ENCODE measurements around the gene KLK14. TPM values are rescaled to one million over a fixed set of nuclear protein-coding genes. Genes with fewer than 3 reads are reported as not detected.

KLK14 gene
- total RNA-seq, 1 donor from 2014 or later: 0.52 TPM

GRCh38 chr19:51047031-51047335 lies 35.7 kb downstream of the KLK14 start:
- no peaks in the 10 kb centered on the region for H3K4me1 Mint-ChIP-seq (ENCODE audit: low read depth)
- H3K4me3 Mint-ChIP-seq (ENCODE audit: low read depth): no peak overlapping the region
- no peaks in the 10 kb centered on the region for H3K36me3 Mint-ChIP-seq (ENCODE audit: low read depth)
- H3K9me3 Mint-ChIP-seq: no peaks in the 10 kb centered on the region
- intact Hi-C loops (cut with micrococcal nuclease): no loop called here
- H3K27me3 Mint-ChIP-seq (ENCODE audit: low read depth): peaks cover 10% of the 10 kb centered on the region
- no peak overlapping the region for H3K27ac Mint-ChIP-seq
- no peak for DNase-seq (ENCODE audit: low spot score)

- Mint-ChIP-seq H3K27me3 (ENCODE audit: low read depth) (peaks cover 10% of the 10 kb centered on the region), H3K4me3 (ENCODE audit: low read depth) (no peak overlapping the region), H3K36me3 (ENCODE audit: low read depth) (no peaks in the 10 kb centered on the region), H3K9me3 (no peaks in the 10 kb centered on the region), H3K27ac (no peak overlapping the region), H3K4me1 (ENCODE audit: low read depth) (no peaks in the 10 kb centered on the region)
- intact Hi-C loops (cut with micrococcal nuclease): no loop called here
- DNase-seq (ENCODE audit: low spot score): no peak
Measured at GRCh38 chr19:51044327-51044726, 38.4 kb downstream of the KLK14 start.

GRCh38 chr19:51043497-51043896 lies 39.2 kb downstream of the KLK14 start:
- intact Hi-C loops (cut with micrococcal nuclease): no loop called here
- Mint-ChIP-seq H3K9me3 (no peaks in the 10 kb centered on the region), H3K27ac (no peak overlapping the region), H3K27me3 (ENCODE audit: low read depth) (peaks cover 10% of the 10 kb centered on the region), H3K4me1 (ENCODE audit: low read depth) (no peaks in the 10 kb centered on the region), H3K4me3 (ENCODE audit: low read depth) (no peak overlapping the region), H3K36me3 (ENCODE audit: low read depth) (no peaks in the 10 kb centered on the region)
- DNase-seq (ENCODE audit: low spot score): no peak

- DNase-seq (ENCODE audit: low spot score): no peak
- H3K36me3 Mint-ChIP-seq (ENCODE audit: low read depth): no peaks in the 10 kb centered on the region
- H3K27ac Mint-ChIP-seq: no peak overlapping the region
- intact Hi-C loops (cut with micrococcal nuclease): no loop called here
- no peaks in the 10 kb centered on the region for H3K4me1 Mint-ChIP-seq (ENCODE audit: low read depth)
- no peak overlapping the region for H3K4me3 Mint-ChIP-seq (ENCODE audit: low read depth)
- no peaks in the 10 kb centered on the region for H3K27me3 Mint-ChIP-seq (ENCODE audit: low read depth)
- H3K9me3 Mint-ChIP-seq: no peaks in the 10 kb centered on the region
Measured at GRCh38 chr19:51040151-51040550, 42.5 kb downstream of the KLK14 start.

GRCh38 chr19:51036519-51036918 lies 46.2 kb downstream of the KLK14 start:
- H3K36me3 Mint-ChIP-seq (ENCODE audit: low read depth): no peaks in the 10 kb centered on the region
- H3K27ac Mint-ChIP-seq: no peak overlapping the region
- no peak overlapping the region for H3K4me3 Mint-ChIP-seq (ENCODE audit: low read depth)

GRCh38 chr19:51034704-51035103 lies 48.0 kb downstream of the KLK14 start, which contains the start of gene KLK12:
TSS of gene KLK12 (minus strand) at chr19:51035002. CDS start at chr19:51034621, 381 bp downstream.
- Mint-ChIP-seq H3K9me3 (no peaks in the 10 kb centered on the region), H3K4me3 (ENCODE audit: low read depth) (no peak within 1 kb of the TSS), H3K36me3 (ENCODE audit: low read depth) (no peaks in the 10 kb centered on the region), H3K27me3 (ENCODE audit: low read depth) (peaks cover 2% of the 10 kb centered on the region), H3K4me1 (ENCODE audit: low read depth) (no peaks in the 10 kb centered on the region), H3K27ac (no peak within 1 kb of the TSS)
- intact Hi-C loops (cut with micrococcal nuclease): no loop called here
- DNase-seq (ENCODE audit: low spot score): no peak

More at GRCh38 chr19:51036519-51036918, 46.2 kb downstream of the KLK14 start:
- peaks cover 2% of the 10 kb centered on the region for H3K27me3 Mint-ChIP-seq (ENCODE audit: low read depth)
- no peak for DNase-seq (ENCODE audit: low spot score)
- intact Hi-C loops (cut with micrococcal nuclease): no loop called here
- H3K9me3 Mint-ChIP-seq: no peaks in the 10 kb centered on the region
- H3K4me1 Mint-ChIP-seq (ENCODE audit: low read depth): no peaks in the 10 kb centered on the region

GRCh38 chr19:51031880-51032225 lies 50.8 kb downstream of the KLK14 start:
- Mint-ChIP-seq H3K9me3 (no peaks in the 10 kb centered on the region), H3K4me1 (ENCODE audit: low read depth) (no peaks in the 10 kb centered on the region), H3K27ac (no peak overlapping the region), H3K36me3 (ENCODE audit: low read depth) (no peaks in the 10 kb centered on the region), H3K4me3 (ENCODE audit: low read depth) (no peak overlapping the region), H3K27me3 (ENCODE audit: low read depth) (peaks cover 2% of the 10 kb centered on the region)
- DNase-seq (ENCODE audit: low spot score): no peak
- intact Hi-C loops (cut with micrococcal nuclease): no loop called here

- Mint-ChIP-seq H3K27ac (no peak overlapping the region), H3K27me3 (ENCODE audit: low read depth) (peaks cover 5% of the 10 kb centered on the region), H3K9me3 (no peaks in the 10 kb centered on the region), H3K36me3 (ENCODE audit: low read depth) (no peaks in the 10 kb centered on the region), H3K4me1 (ENCODE audit: low read depth) (no peaks in the 10 kb centered on the region), H3K4me3 (ENCODE audit: low read depth) (no peak overlapping the region)
- intact Hi-C loops (cut with micrococcal nuclease): no loop called here
- no peak for DNase-seq (ENCODE audit: low spot score)
Measured at GRCh38 chr19:51031220-51031879, 51.3 kb downstream of the KLK14 start.

- Mint-ChIP-seq H3K36me3 (ENCODE audit: low read depth) (no peaks in the 10 kb centered on the region), H3K27me3 (ENCODE audit: low read depth) (peaks cover 5% of the 10 kb centered on the region), H3K4me1 (ENCODE audit: low read depth) (no peaks in the 10 kb centered on the region), H3K27ac (no peak overlapping the region), H3K9me3 (no peaks in the 10 kb centered on the region), H3K4me3 (ENCODE audit: low read depth) (no peak overlapping the region)
- intact Hi-C loops (cut with micrococcal nuclease): no loop called here
- DNase-seq (ENCODE audit: low spot score): no peak
Measured at GRCh38 chr19:51030631-51031030, 52.1 kb downstream of the KLK14 start.

GRCh38 chr19:51029718-51030117 lies 53.0 kb downstream of the KLK14 start:
- peaks cover 5% of the 10 kb centered on the region for H3K27me3 Mint-ChIP-seq (ENCODE audit: low read depth)
- no peaks in the 10 kb centered on the region for H3K9me3 Mint-ChIP-seq
- no peaks in the 10 kb centered on the region for H3K4me1 Mint-ChIP-seq (ENCODE audit: low read depth)
- intact Hi-C loops (cut with micrococcal nuclease): no loop called here
- H3K27ac Mint-ChIP-seq: no peak overlapping the region
- no peak overlapping the region for H3K4me3 Mint-ChIP-seq (ENCODE audit: low read depth)
- no peaks in the 10 kb centered on the region for H3K36me3 Mint-ChIP-seq (ENCODE audit: low read depth)
- DNase-seq (ENCODE audit: low spot score): no peak

Other genes starting within 250 kb of the KLK14 start
- gene KLK15, start 249.3 kb downstream of the KLK14 start, total RNA-seq: not detected in 2 replicates
- not detected in 2 replicates for gene KLK3, start 228.0 kb downstream of the KLK14 start, total RNA-seq
- gene KLK2, start 209.4 kb downstream of the KLK14 start, total RNA-seq: 0.44 TPM in 1 of 2 replicates, not detected in the other
- gene KLK4, start 171.5 kb downstream of the KLK14 start, total RNA-seq: not detected in 2 replicates
- gene KLK5, start 129.8 kb downstream of the KLK14 start, total RNA-seq: not detected in 2 replicates
- not detected in 2 replicates for gene KLK6, start 113.3 kb downstream of the KLK14 start, total RNA-seq
- not detected in 2 replicates for gene KLK7, start 99.0 kb downstream of the KLK14 start, total RNA-seq
- gene KLK8, start 81.3 kb downstream of the KLK14 start, total RNA-seq: not detected in 2 replicates
- gene KLK10, start 63.2 kb downstream of the KLK14 start, total RNA-seq: not detected in 2 replicates
- not detected in 2 replicates for gene KLK11, start 56.3 kb downstream of the KLK14 start, total RNA-seq
- not detected in 2 replicates for gene KLK12, start 47.9 kb downstream of the KLK14 start, total RNA-seq
- gene KLK13, start 17.8 kb downstream of the KLK14 start, total RNA-seq: not detected in 2 replicates
- 9.7 and 11.0 TPM in 2 replicates for gene CTU1, start 25.5 kb upstream of the KLK14 start, total RNA-seq
- 0.18 TPM in 1 of 2 replicates, not detected in the other for gene SIGLEC9, start 42.0 kb upstream of the KLK14 start, total RNA-seq
- not detected in 2 replicates for gene SIGLEC7, start 59.4 kb upstream of the KLK14 start, total RNA-seq
- gene CD33, start 142.2 kb upstream of the KLK14 start, total RNA-seq: 14.3 and 17.0 TPM in 2 replicates
- not detected in 2 replicates for gene SIGLECL1, start 168.2 kb upstream of the KLK14 start, total RNA-seq
- 7.0 TPM in 2 replicates for gene IGLON5, start 228.8 kb upstream of the KLK14 start, total RNA-seq